Astrocyte of the cerebellum (primary cell): ENCODE measurements around the gene DUSP14.
A peak's percentile ranks its signal among the peaks of the same experiment; 100 is the strongest.

ENCODE experiments used
- DNase-seq: peaks from one replicate; pipeline ENCODE4 v3.0.0-alpha.2; 2011; ENCODE audit warnings: low read depth
- H3K4me3 ChIP-seq: 2 replicates; pipeline ENCODE4 v1.5.1; 2011; ENCODE audit warnings: mild to moderate bottlenecking, low read depth, low read length, moderate library complexity
- in situ Hi-C: cut with HindIII; loops from 2 replicates; pipeline ENCODE4 v1.10.0; 2017; ENCODE audit warnings: low sequenced_read_pairs
- TF ChIP-seq, protein P1 (sequence below): IDR thresholded peaks from 2 replicates; pipeline ENCODE4 v1.5.1; 2012; ENCODE audit warnings: low read length, low read depth, moderate library complexity, mild to moderate bottlenecking; ENCODE audit errors: missing control alignments

The DUSP14 gene

DNA sequence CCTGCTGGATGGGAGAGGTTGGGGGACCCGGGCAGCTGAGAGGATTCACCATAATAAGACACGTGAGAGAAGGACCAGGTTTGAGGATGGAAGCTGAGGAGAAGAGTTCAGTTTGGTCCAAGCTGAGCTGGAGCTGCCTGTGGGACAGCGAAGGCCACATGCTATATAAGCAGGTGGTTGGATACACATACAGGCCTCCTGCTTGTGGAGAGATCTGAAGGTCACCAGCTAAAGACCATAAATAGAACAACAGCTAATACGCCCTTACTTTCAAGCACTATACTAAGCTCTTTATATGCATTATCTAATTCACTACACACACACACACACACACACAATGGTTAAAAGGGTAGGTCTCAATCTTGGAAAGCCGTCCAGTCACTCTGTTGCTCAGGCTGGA, 32.1 kb downstream of the DUSP14 start:
- TF ChIP-seq, protein P1, sequence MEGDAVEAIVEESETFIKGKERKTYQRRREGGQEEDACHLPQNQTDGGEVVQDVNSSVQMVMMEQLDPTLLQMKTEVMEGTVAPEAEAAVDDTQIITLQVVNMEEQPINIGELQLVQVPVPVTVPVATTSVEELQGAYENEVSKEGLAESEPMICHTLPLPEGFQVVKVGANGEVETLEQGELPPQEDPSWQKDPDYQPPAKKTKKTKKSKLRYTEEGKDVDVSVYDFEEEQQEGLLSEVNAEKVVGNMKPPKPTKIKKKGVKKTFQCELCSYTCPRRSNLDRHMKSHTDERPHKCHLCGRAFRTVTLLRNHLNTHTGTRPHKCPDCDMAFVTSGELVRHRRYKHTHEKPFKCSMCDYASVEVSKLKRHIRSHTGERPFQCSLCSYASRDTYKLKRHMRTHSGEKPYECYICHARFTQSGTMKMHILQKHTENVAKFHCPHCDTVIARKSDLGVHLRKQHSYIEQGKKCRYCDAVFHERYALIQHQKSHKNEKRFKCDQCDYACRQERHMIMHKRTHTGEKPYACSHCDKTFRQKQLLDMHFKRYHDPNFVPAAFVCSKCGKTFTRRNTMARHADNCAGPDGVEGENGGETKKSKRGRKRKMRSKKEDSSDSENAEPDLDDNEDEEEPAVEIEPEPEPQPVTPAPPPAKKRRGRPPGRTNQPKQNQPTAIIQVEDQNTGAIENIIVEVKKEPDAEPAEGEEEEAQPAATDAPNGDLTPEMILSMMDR, result no peak
- H3K4me3 ChIP-seq, result no peak overlapping the region
- no peak for DNase-seq
- in situ Hi-C loops, result no loop called here

DNA sequence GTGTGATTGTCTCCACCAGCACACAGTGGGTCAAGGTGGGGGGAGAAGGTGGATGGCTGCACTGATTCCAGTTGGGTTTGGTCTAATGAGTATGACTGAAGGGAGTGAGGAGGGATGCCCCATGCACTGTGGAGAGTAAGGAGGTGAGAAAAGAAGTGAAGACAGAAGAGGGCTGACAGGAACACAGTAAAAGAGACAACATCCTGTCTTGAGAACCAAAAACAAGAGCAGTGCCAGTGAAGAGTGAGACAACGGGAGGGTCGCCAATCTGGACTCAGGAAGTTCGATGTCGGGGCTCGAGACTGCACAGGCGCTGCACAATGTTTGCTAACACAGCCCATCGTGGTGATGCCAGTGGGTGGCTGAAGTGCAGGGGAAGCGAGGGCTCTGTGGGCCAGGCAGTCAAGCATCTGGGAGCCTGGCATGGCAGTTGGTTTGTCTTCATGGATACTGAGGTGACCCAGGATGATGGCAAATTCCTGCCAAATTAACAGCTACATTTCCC, 34.1 kb downstream of the DUSP14 start:
- in situ Hi-C loops, result no loop called here
- DNase-seq, result no peak
- TF ChIP-seq, protein P1, result no peak
- no peak overlapping the region for H3K4me3 ChIP-seq

DNA sequence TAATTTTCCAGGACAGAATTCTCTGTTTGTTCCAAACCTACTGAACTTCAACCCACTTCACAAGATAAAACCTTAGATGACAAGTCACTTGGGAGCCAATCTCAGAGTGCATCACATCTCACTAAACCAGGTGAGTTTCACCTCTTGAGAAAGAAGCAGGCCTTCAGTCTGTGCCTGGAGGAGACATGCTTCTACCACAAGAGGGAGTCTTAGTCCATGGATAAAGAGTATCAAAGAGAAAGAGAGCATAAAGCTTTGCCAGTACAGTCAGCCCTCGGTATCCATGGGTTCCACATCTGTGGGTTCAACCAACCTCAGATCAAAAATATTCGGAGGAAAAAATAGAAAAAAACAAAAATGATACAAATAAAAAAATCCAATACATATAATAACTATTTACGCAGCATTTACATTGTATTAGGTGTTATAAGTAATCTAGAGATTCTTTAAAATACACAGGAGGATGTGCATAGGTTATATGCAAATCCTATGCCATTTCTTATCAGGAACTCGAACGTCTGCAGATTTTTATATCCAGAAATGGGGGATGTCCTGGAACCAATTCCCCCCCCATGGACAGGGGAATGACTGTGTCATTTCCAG, 37.7 kb downstream of the DUSP14 start:
- DNase-seq, result peak; percentile 49
- in situ Hi-C loops, result no loop called here
- H3K4me3 ChIP-seq, result no peak overlapping the region
- TF ChIP-seq, protein P1, result peak; percentile 86

DNA sequence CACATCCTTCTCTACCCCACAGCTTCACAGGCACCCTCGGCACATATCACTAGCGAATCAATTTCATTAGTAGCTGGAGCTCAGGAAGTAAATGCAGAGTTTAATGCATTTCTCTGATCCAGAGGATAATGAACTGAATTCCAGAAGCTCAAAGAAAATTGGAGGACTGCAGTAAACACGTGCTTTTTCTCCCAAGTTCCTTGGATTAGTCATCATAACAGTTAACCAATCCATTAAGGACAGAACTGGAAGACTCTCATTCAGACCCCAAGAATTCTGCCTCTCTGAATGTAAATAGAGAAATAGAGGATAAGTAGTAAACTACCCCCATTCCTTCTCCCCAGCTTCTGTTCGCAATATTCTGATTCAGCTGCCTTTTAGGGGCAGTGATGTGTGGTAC, 40.7 kb downstream of the DUSP14 start:
- TF ChIP-seq, protein P1, result no peak
- in situ Hi-C loops, result no loop called here
- no peak overlapping the region for H3K4me3 ChIP-seq
- DNase-seq, result no peak

DNA sequence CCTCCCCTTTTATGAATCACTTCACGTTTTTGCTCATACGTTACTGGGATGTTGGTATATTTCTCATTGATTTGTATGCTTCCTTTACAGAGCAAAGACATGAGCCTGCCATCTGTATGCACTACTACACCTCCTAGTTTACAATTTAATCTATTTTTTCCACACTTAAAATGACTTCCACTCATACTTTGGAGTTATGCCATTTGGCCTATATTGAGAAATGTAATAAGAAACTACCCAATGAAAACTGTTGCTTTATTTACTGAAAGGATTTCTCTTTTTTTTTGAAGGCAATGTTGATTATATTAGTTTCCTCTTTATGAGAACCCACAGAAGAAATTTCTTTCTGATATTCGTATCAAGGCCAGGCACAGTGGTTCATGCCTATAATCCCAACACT, 43.1 kb downstream of the DUSP14 start:
- TF ChIP-seq, protein P1, result no peak
- no peak overlapping the region for H3K4me3 ChIP-seq
- DNase-seq, result no peak
- in situ Hi-C loops, result no loop called here

DNA sequence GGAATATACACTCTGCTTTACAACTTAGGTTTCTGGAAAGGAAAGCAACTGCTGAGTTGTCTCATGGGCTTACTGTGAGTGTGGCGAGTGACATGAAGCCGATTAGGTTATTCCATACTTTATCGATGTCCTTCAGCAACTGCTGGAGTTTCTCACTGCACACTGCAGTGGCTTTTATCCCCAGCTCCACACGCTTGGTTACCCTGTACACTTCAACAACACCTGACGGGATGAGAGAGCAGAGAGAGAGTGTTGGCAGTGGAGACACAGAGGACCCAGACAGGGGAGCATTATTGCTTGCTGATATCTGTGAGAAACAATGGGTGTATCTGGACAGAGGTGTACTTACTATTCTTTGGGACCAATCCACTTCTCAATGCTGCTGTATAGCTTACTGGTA, 46.2 kb downstream of the DUSP14 start:
- in situ Hi-C loops, result no loop called here
- H3K4me3 ChIP-seq, result no peak overlapping the region
- TF ChIP-seq, protein P1, result no peak
- DNase-seq, result no peak
